HEK293T (cell line): ENCODE measurements around the gene GPR150.

Experiments
- ARNT ChIP-seq: fragments of 450-650 bp; IDR thresholded peaks from 2 replicates; pipeline ENCODE4 v1.6.1; 2017; ENCODE audit warnings: mild to moderate bottlenecking
- BHLHE40 ChIP-seq: fragments of 450-650 bp; IDR thresholded peaks from 2 replicates; pipeline ENCODE4 v1.6.1; 2016; ENCODE audit warnings: mild to moderate bottlenecking, moderate library complexity, borderline replicate concordance
- ELF4 ChIP-seq: fragments of 450-650 bp; IDR thresholded peaks from 2 replicates; pipeline ENCODE4 v1.6.1; 2017; ENCODE audit warnings: antibody characterized with exemption
- FOXA1 ChIP-seq: fragments of 450-650 bp; IDR thresholded peaks from 2 replicates; pipeline ENCODE4 v1.6.1; 2016; ENCODE audit warnings: mild to moderate bottlenecking
- FOXK2 ChIP-seq: fragments of 450-650 bp; IDR thresholded peaks from 2 replicates; pipeline ENCODE4 v1.6.1; 2016; ENCODE audit warnings: mild to moderate bottlenecking
- FOXM1 ChIP-seq: fragments of 450-650 bp; IDR thresholded peaks from 2 replicates; pipeline ENCODE4 v1.6.1; 2017; ENCODE audit warnings: mild to moderate bottlenecking, borderline replicate concordance
- HDGF ChIP-seq: fragments of 450-650 bp; IDR thresholded peaks from 2 replicates; pipeline ENCODE4 v1.6.1; 2017; ENCODE audit warnings: antibody characterized with exemption, borderline replicate concordance
- L3MBTL2 ChIP-seq: fragments of 450-650 bp; conservative IDR thresholded peaks from 2 replicates; pipeline ENCODE4 v1.6.1; 2016; ENCODE audit warnings: mild to moderate bottlenecking
- NFRKB ChIP-seq: fragments of 450-650 bp; IDR thresholded peaks from 2 replicates; pipeline ENCODE4 v1.6.1; 2016; ENCODE audit warnings: mild to moderate bottlenecking, moderate library complexity
- SP1 ChIP-seq: fragments of 450-650 bp; IDR thresholded peaks from 2 replicates; pipeline ENCODE4 v1.6.1; 2017
- SUZ12 ChIP-seq: fragments of 450-650 bp; IDR thresholded peaks from 2 replicates; pipeline ENCODE4 v1.6.1; 2016; ENCODE audit warnings: mild to moderate bottlenecking
- TARDBP ChIP-seq: fragments of 450-650 bp; IDR thresholded peaks from 2 replicates; pipeline ENCODE4 v1.6.1; 2016
- ZNF384 ChIP-seq: fragments of 450-650 bp; IDR thresholded peaks from 2 replicates; pipeline ENCODE4 v1.6.1; 2016

DNA sequence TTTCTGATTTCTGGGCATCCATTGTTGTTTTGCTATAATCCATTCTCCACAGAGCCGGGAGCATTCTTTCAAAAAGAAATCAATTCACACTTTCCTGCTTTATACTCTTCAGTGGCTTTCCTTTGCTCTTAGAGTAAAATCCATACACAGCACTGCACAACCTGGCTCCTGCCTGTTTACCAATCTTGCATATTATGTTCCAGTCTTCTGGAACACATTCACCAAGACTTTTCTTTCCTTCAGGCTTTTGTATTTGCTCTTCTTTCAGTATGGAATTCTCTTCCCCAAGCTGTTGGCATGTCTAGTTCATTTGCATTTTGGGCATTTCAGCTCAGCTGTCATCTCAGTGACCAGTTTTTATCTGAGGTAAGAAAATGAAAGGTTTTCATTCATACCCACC, 33.0 kb downstream of the GPR150 start:
- TF ChIP-seq FOXM1 (no peak), SUZ12 (no peak), HDGF (no peak), ELF4 (no peak), NFRKB (no peak), TARDBP (no peak), ARNT (no peak), FOXA1 (no peak), BHLHE40 (no peak), ZNF384 (no peak), FOXK2 (no peak), L3MBTL2 (no peak), SP1 (no peak)
